GM21529 (cell line): Measurements from ENCODE around the gene GLI3.
"Not testable (repeated sequence)": the region's sequence is repeated elsewhere in the genome, so short reads cannot be mapped to it uniquely, and the experiment has no call there.

Experiments
- ATAC-seq: cut with Tn5 transposase; IDR thresholded peaks from one replicate; pipeline ENCODE4 v1.9.1; 2021; ENCODE audit not compliant: unreplicated experiment

GLI3 gene

DNA sequence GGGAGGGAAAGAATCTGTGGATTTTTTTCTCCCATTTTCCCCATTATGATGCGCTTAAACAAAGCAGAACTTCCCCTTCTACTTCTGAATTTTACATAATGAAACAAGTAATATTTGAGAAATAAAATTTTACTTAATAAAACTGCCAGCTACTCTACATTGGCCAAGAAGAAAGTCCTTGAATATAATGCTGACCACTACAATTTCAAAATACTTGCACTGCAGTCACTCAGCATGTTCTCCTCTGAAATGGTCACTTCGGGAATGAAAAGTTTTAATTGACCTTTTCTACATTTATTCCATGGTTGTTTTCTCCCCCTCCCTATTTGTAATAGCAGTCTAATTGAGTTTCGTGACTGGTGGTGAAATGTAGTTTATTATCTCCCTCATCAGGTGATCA is 23.9 kb downstream of the GLI3 start:
- ATAC-seq: no peak

DNA sequence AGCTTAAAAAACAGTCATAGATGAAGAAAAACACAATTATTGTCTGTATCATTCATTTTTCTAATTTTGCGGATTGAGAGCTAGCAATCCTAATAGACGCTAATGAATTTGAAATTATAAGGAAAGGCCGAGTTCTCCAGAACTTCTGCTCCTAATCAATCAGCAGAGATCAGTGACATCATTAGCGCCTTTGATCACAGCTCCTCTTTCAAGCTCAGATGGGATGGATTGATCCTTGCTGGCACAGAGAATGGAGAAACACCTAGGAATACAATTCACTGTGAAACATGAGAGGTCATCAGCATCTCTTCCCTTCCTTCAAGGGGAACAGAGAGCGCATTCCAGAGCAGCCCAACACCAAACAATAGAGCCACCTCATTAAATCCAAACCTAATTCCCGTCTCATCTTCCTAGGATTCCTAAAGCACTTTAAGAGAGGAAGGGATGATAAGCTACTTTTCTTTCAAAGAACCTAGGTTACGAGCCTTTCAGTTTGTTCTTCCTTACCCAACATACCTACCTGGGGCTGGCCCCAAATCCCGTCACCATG is 24.4 kb downstream of the GLI3 start:
- no peak for ATAC-seq

DNA sequence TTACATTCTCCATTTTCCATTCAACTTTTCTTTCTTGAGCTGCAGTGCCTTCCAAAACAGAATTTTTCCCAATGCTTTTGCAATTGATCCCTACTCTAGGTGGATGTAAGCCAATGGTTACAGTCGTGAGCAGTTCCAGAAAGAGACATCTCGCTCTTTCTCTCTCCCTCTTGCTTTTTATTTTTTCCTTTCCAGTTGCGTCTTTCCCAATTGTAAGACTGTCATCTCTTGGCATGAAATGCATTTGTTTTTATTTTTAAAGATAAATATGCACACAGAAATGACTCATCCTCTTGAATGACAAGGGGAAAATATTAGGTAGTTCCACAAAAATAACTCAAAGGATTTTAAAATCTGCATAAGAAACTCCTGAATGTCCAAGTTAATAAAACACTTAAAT is 25.1 kb downstream of the GLI3 start:
- ATAC-seq: no peak

DNA sequence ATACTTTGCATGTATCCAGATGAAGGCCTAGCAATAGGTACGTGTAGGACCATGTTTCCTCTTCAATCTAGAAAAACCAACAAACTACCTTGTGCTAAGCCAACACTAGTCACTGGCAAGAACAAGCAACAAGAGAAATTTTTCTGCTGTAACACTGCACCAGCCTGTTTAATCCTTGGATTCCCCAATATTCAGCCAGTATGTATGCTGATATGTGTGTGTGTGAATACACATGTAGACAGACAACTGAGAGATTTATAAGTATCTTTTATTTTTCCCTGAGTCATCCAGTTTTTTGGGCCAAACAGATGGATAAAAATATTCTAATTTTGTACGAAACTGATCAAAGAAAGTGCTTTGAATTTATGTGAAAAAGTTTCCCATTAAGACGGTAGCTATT is 26.2 kb downstream of the GLI3 start:
- no peak for ATAC-seq

DNA sequence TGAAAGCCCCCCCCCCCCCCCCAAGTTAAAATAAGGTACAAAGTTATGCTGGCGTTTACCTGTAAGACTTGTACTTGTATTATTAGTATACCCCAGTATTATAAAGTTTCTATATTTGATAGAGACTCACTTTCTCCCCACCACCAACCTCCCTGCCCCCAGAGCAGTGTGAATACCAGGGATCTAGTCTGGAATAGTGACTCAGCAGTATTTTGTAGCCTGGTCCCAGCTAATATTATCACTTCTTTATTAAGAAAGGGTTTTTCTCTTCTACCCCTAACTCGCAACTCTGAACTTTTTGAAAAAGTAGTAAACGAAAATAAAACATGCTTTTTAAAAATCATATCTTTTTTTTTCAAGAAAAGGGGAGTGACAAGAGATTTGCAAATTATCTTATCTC is 26.7 kb downstream of the GLI3 start:
- ATAC-seq: no peak

DNA sequence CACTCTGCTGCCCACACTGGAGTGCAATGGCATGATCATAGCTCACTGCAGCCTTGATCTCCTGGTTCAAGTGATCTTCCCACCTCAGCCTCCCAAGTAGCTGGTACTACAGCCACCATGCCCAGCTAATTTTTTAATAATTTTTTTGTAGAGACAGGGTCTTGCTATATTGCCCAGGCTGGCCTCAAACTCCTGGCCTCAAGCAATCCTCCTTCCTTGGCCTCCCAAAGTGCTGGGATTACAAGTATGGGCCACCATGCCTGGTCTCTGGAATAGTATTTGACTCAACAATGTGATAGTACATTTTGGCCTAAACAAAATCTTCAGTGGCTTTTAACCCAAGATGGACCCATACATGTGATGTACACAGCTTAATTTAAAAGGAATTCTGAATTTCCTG is 27.9 kb downstream of the GLI3 start:
- not testable (repeated sequence) for ATAC-seq

DNA sequence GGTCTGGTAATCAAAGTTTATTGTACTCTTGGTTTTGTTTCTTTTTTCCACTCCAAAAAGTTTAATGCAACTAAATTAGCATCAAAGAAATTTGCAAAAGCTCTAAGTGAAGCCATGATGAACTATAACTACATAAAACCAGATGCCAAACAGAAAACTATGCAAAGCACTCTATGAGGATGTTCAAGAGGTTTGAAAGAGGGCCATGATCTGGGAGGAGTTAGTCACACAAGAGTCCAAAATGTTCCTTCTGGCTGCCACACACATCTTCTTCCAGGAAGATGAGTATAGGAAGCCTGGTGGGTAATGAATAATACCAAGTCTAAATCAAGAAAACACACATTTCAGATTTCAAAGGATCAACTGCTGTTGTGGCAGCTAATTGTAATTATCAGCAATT is 28.4 kb downstream of the GLI3 start:
- ATAC-seq: no peak

DNA sequence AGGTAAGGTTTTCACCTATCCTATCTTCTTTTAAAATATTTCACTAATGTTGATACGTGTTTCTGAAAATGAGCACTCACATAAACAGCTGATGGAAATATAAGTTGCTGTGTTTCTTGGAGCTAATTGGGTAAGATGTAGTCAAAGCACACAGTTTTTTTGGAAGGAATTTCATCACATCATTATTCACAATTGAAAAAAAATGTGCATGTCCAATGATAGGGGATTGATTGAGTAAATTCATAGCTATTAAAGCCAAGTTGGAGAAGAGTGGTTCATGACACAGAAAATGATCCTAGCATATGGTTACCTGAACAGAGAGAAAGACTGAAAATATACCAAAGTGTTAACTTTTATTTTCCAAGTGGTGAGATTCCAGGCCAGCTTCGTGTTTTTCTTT is 29.6 kb downstream of the GLI3 start:
- no peak for ATAC-seq

DNA sequence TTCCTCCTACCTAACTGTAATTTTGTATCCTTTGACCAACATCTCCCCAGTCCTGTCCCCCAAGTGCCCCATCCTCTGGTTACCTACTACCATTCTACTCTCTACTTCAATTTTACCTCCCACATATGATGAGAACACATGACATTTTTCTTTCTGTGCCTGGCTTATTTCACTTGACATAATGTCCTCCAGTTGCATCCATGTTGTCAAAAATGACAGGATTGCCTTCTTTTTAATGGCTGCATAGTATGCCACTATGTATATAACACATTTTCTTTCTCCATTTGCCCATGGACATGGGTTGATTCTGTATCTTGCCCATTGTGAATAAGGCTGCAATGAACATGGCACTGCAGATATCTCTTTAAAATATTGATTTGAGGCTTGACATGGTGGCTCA is 33.7 kb downstream of the GLI3 start:
- no peak for ATAC-seq

DNA sequence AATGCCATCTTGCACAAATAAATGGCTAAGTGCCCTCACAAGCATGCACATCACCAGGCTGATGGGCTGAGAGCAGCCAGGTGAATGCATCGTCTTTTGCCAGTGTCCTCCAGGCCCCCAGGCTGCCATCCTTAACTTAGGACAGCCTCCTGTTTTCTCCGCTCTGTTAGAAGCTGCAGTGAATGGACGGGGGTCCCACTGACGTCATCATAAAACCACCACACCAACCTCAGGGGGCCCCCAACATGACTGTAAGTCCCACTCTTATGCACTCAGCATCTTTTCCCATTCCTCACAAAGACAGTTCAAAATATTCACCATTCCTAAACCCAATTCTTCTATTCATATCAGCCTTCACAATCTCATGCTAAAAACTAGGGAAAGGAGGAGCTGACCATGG is 34.4 kb downstream of the GLI3 start:
- no peak for ATAC-seq

DNA sequence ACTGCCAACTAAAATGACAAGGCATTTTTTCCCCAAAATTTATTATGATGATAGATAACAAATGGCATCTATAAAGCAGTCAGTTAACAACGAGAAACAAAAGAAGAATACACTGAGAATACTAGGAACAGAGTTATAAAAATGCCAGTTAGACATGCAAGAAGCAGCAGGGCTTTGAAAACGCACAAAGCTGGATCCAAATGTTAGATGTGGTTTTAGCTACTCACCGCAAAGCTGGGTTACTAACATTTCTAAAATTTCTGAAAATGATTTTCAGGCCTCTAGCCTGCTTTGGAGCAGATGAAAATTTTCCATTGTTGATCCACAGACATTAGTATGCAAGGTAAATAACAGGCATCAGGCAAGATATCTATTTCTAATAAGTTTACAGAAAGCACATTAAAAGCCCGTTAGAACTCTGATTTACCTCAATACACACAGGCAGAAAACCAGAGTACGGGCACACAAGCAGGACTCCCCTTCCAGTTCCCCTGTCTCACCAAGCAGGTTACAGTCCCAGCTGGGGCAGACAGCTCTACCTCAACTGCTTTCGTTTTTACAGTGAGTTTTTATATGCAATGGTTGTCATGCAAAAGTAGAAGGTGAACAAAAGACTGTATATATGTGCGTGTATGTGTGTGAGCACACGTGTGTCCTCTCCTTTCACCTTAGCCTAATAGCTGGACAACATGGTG is 37.9 kb downstream of the GLI3 start:
- ATAC-seq: no peak

DNA sequence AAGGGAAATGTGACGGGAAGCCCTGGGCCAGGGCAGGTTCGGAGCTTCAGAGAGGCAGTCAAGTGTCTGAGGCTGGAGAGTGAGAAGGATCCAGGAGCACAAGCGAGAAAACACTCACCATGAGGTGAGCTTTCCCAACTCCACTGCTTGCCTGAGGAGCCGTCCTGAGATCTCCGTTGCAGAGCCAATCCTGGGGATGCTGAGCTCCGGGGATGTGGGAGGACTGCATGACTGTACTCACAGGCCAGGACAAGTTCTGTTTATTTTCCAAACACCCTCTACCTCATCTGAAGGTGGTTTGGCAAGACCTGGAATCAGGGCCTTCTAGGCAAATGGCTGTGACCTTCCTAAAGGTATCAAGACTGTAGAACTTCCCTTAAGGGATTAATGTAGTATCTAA is 38.7 kb downstream of the GLI3 start:
- ATAC-seq: no peak

DNA sequence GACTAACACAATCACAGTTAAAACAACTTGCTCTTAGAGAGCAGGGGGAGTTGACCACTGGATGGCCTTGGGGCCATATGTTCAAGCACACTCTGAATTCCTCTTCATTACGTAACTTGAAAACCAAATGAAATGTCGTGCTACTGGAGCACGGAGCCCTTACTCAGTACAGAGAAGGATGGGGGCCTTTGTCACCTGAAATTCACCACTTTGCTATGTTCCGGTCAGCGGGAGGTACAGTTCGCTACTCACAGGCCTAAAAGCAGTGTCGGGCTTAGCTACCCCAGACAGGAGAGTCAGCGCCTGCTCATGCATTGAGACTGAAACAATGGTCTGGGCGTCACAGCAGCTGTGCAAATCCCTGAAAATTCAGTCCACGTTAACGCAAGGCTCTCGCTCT is 39.6 kb downstream of the GLI3 start:
- ATAC-seq: no peak

DNA sequence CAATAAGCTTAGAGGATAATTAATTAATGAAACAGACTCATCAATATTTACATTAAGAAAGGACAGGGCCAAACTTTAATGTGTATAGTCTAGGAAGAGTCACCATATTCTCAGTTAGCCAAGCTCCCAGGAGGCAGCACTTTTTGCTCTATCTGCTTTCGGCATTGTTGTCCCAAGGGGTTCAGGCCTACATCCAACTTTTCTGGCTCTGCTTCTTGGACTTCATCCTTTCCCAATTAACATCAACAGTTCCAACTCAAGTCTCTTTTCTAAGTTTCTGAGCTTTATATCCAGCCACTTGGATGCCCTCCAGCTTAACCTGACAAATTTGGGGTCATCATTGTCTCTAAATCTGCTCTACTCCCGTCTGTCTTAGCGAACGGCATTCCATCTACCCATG is 42.8 kb downstream of the GLI3 start:
- no peak for ATAC-seq

DNA sequence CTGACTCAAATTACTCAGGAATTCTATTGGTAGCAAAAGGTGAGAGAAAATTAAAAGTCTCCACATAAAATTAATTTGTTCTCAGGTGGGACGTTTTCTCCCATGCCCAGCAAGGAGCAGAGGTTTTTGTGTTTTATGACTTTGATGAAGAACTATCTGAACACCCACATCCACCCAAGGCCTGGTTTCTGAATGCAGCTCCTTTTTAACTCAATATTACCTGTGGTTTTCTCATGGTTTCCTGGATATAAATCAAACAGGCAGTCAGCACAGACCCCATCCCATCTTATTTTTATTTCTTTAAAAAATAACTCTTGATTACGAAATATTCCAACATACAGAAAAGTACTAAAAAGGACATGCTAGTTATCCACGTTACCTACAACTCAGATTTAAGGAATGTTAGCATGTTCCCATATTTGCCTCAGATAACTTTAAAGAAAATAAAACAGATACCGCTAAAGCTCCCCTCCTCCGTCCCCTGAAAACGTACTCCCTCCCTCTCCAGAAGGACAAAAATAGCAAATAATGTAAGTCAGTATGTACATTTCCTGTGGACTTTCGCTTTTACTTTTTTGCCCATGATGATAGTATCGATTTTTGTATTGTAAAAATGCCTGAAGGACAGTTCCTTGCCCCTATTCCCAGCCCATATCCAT is 43.4 kb downstream of the GLI3 start:
- no peak for ATAC-seq

DNA sequence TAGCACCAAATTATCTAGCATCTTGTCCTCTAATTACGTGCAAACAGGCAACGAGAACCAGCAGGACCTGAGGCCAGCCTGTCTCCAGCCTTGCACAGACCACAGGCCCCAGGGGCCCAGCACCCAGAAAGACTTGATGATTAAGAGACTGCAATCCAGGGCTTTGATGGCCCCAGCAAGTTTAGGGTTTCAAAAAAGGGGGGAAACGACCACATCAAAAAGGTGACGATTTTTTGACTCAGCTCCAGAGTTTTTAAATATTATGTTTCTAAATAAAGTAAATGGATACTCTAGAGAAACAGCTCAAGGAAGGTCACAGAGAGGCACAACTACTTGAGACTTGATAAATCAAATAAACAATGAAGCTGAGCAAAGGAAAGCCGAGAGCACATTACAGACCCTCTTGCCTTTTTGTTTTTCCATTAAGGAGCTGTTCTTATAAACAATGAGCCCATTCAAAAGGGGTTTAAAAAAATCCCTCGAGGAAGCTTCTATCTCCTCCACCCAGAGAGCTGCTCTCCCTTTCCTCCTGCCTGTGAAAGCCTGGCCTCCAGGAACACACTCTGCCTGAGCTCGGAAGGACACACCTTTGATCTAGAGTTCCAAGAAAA is 44.1 kb downstream of the GLI3 start:
- no peak for ATAC-seq

DNA sequence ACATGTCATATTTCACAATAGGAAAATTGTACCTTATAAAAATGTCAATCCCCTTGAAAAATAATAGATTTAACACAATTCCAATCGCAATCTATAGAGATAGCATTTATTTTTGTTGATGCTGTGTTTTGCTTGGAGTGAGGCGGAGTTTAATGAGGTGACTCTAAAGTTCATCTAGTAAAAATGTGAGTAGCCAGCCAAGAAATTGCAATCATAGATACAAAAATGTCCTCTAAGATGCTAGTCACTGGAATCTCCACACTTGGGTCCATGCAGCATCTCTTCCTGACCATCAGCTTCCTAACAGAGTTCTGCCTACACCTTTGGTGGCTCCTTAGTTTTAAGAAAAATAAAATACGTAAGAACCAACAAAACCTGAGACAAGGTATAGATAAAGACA is 44.9 kb downstream of the GLI3 start:
- ATAC-seq: no peak

DNA sequence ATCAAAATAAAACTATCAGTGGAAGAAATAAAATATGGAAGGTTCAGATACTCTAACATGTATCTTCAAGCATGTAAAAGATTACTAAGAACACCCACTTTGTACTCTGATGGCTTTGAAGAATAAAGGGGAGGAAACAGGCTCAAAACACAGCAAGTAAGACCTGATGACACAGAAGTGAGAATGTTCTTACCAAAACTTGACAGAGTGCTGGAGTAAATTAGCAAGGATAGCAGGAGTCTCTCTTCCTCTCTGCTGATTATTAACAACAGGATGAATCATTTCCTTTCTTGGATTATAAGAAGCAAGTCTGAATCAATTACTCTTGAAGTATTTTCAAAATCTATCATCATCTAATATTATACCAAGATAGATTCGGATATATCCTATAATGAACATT is 47.5 kb downstream of the GLI3 start:
- ATAC-seq: no peak

DNA sequence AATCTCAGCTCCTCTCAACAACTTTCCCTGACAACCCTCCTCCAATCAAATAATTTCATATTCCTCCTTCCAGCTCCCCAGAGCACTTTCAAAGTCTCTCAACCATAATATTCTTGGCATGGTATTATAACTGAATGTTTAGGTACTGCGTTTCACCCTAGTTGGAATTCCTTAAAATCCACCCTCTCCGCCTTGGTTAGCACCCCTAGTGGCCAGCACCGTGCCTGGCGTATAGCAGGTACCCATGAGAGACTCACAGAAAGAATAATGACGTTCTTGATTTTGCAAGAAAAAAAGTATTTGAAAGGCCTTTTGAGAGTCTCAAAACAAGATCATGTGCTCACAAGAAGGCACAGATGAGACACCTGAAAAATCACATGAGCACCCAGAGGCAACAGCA is 50.9 kb downstream of the GLI3 start:
- ATAC-seq: no peak

DNA sequence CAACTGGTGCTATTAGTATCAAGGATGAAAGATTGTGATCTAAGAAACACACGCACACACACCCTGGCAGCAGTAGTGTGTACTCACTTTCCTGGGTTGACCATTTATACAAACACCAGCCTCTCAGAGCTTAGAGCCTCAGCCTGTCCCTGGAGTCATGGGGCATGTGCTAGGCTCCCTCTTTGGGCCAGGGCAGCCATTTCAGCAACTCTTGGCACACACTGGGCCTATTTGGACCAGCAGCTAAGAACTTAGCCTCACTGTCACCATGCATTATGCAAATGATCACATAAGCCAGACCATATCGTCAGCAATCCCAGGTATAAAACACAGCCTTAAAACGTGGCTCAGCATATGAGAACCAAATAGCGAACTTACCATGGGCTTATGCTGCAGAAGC is 51.3 kb downstream of the GLI3 start:
- no peak for ATAC-seq

DNA sequence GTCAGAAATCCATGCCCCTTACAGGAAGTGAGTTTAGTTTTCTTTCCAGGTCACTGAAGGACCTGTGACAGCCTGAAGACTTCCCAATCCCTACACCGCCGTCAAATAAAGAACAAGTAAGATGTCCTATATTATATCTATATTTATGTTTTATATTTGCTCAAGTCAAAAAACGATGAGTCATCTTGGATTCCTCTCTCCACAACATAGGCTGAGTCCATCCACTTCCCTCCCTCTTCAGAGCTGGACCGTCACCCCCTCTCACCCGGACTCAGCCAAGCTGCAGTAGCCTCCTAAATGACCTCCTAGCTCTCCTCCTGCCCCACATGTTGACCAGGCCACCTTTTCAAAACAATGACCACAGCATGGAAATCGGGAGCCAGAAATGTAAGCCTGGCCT is 53.5 kb downstream of the GLI3 start:
- no peak for ATAC-seq

DNA sequence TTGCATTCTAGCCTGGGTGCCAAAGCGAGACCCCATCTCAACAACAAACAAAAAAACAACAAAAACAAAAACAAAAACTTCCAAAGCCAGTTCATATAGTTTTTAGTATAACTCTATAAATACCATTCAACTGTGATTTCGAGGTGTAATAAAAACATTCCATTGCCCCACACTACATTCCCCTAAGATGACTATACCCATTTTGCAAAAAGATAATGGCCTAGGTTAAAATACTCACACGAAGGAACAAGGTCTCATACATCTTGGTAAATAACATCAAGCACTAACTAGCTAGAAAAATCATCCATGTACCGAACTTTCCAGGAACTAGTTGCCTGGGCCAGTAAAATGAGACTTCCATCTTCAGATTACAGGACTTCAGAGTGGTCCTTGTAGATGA is 55.4 kb downstream of the GLI3 start:
- ATAC-seq: no peak
